Measurements from ENCODE around the gene FKRP.
A peak's percentile ranks its signal among the peaks of the same experiment; 100 is the strongest.

- TF ChIP-seq CTCF (conservative IDR thresholded peaks at IDR 0.05) (peak; percentile 84), ZFX (IDR thresholded peaks at IDR 0.05) (no peak)
Measured at GRCh38 chr19:46728693-46729339, 17.0 kb upstream of the FKRP start.
